GM18870 (cell line): Measurements from ENCODE around the gene CRHR1.

ENCODE experiments used
- ATAC-seq: cut with Tn5 transposase; IDR thresholded peaks from one replicate; pipeline ENCODE4 v1.9.1; 2021; ENCODE audit warnings: moderate library complexity; ENCODE audit not compliant: unreplicated experiment

Gene CRHR1

GRCh38 chr17:45818699-45819098, 34.6 kb downstream of the CRHR1 start:
- no peak for ATAC-seq

- no peak for ATAC-seq
Measured at GRCh38 chr17:45819632-45820031, 35.5 kb downstream of the CRHR1 start.

GRCh38 chr17:45820052-45820780, 36.1 kb downstream of the CRHR1 start:
- no peak for ATAC-seq

- no peak for ATAC-seq
Measured at GRCh38 chr17:45821147-45821546, 37.0 kb downstream of the CRHR1 start.

GRCh38 chr17:45823598-45823997, 39.5 kb downstream of the CRHR1 start:
- ATAC-seq = no peak

- no peak for ATAC-seq
Measured at GRCh38 chr17:45824475-45824874, 40.4 kb downstream of the CRHR1 start.

GRCh38 chr17:45824901-45825492, 40.9 kb downstream of the CRHR1 start:
- ATAC-seq = no peak

GRCh38 chr17:45825792-45826191, 41.7 kb downstream of the CRHR1 start:
- ATAC-seq = no peak

GRCh38 chr17:45826919-45827588, 42.9 kb downstream of the CRHR1 start:
- ATAC-seq = no peak

- ATAC-seq = no peak
Measured at GRCh38 chr17:45828171-45828570, 44.1 kb downstream of the CRHR1 start.

GRCh38 chr17:45828582-45829133, 44.5 kb downstream of the CRHR1 start:
- ATAC-seq = no peak

- ATAC-seq = no peak
Measured at GRCh38 chr17:45833920-45834319, 49.8 kb downstream of the CRHR1 start.

GRCh38 chr17:45834471-45835396, 50.6 kb downstream of the CRHR1 start:
- no peak for ATAC-seq

- no peak for ATAC-seq
Measured at GRCh38 chr17:45835481-45835880, 51.4 kb downstream of the CRHR1 start.

- no peak for ATAC-seq
Measured at GRCh38 chr17:45836047-45837044, 52.2 kb downstream of the CRHR1 start.

- no peak for ATAC-seq
Measured at GRCh38 chr17:45837187-45837586, 53.1 kb downstream of the CRHR1 start.

GRCh38 chr17:45837603-45838002, 53.5 kb downstream of the CRHR1 start:
- ATAC-seq = no peak

GRCh38 chr17:45838751-45839295, 54.7 kb downstream of the CRHR1 start:
- no peak for ATAC-seq

GRCh38 chr17:45839442-45839841, 55.3 kb downstream of the CRHR1 start:
- no peak for ATAC-seq
